ENCODE data around the gene RNF166.

Gene RNF166

GRCh38 chr16:88732961-88733294, 26.7 kb upstream of the RNF166 start:
- TF ChIP-seq FOXM1 (IDR thresholded peaks at IDR 0.05; ENCODE audit: borderline replicate concordance, low read depth) (no peak), ZBTB7A (IDR thresholded peaks at IDR 0.05; ENCODE audit: low read depth) (peak; percentile 17; the same call in 1 of the 2 replicates)

- TF ChIP-seq RAD21 (IDR thresholded peaks at IDR 0.05; ENCODE audit: low read depth) (no peak), TAF1 (IDR thresholded peaks at IDR 0.05; ENCODE audit: low read depth) (no peak), ZBTB7A (IDR thresholded peaks at IDR 0.05; ENCODE audit: low read depth) (peak; percentile 24; the same call in 1 of the 2 replicates)
Measured at GRCh38 chr16:88732172-88732960, 26.2 kb upstream of the RNF166 start.

- TF ChIP-seq CREB1 (IDR thresholded peaks at IDR 0.05; ENCODE audit: low read depth) (no peak), TAF1 (IDR thresholded peaks at IDR 0.05; ENCODE audit: low read depth) (no peak), EGR1 (IDR thresholded peaks at IDR 0.05) (no peak), CEBPB (IDR thresholded peaks at IDR 0.05) (no peak), ZBTB7A (IDR thresholded peaks at IDR 0.05; ENCODE audit: low read depth) (no peak), MAX (IDR thresholded peaks at IDR 0.05) (no peak), TCF12 (IDR thresholded peaks at IDR 0.05; ENCODE audit: low read depth) (no peak), REST (IDR thresholded peaks at IDR 0.05; ENCODE audit: low read depth) (no peak), EP300 (IDR thresholded peaks at IDR 0.05; ENCODE audit: borderline replicate concordance) (no peak), YY1 (IDR thresholded peaks at IDR 0.05; ENCODE audit: low read depth) (no peak), NFIC (IDR thresholded peaks at IDR 0.05) (no peak; the same call in 1 of the 2 replicates), TEAD4 (IDR thresholded peaks at IDR 0.05) (no peak), RAD21 (IDR thresholded peaks at IDR 0.05; ENCODE audit: low read depth) (no peak)
Measured at GRCh38 chr16:88731699-88732098, 25.5 kb upstream of the RNF166 start.

- no peak for TF ChIP-seq EGR1 (IDR thresholded peaks at IDR 0.05)
Measured at GRCh38 chr16:88730632-88731607, 24.7 kb upstream of the RNF166 start.

GRCh38 chr16:88727871-88728270, 21.7 kb upstream of the RNF166 start:
- peak; percentile 70; the same call in 1 of the 2 replicates for TF ChIP-seq MAX (IDR thresholded peaks at IDR 0.05)
- peak; percentile 72; the same call in 1 of the 2 replicates for TF ChIP-seq USF1 (IDR thresholded peaks at IDR 0.05)
- no peak for TF ChIP-seq TEAD4 (IDR thresholded peaks at IDR 0.05)

- no peak for TF ChIP-seq ZBTB7A (IDR thresholded peaks at IDR 0.05; ENCODE audit: low read depth)
Measured at GRCh38 chr16:88726981-88727380, 20.8 kb upstream of the RNF166 start.

GRCh38 chr16:88726408-88726749, 20.2 kb upstream of the RNF166 start:
- TF ChIP-seq NFIC (IDR thresholded peaks at IDR 0.05) = no peak
- no peak for TF ChIP-seq FOXM1 (IDR thresholded peaks at IDR 0.05; ENCODE audit: borderline replicate concordance, low read depth)
- TF ChIP-seq TAF1 (IDR thresholded peaks at IDR 0.05; ENCODE audit: low read depth) = no peak
- no peak for TF ChIP-seq MAX (IDR thresholded peaks at IDR 0.05)

GRCh38 chr16:88725609-88726407, 19.6 kb upstream of the RNF166 start:
- no peak for TF ChIP-seq RAD21 (IDR thresholded peaks at IDR 0.05; ENCODE audit: low read depth)
- 0 out of 2 replicates have a peak, but pooled peaks have one; percentile 35 for TF ChIP-seq NFIC (IDR thresholded peaks at IDR 0.05)
- no peak for TF ChIP-seq FOXM1 (IDR thresholded peaks at IDR 0.05; ENCODE audit: borderline replicate concordance, low read depth)

Data from Ishikawa (cell line).